ENCODE data around the gene NAALADL2. TPM values are rescaled to one million over a fixed set of nuclear protein-coding genes. Genes with fewer than 3 reads are reported as not detected.

Gene NAALADL2
- total RNA-seq, 4 donors from 2014 or later = 0.85 to 6.3 (median 1.6) TPM

DNA sequence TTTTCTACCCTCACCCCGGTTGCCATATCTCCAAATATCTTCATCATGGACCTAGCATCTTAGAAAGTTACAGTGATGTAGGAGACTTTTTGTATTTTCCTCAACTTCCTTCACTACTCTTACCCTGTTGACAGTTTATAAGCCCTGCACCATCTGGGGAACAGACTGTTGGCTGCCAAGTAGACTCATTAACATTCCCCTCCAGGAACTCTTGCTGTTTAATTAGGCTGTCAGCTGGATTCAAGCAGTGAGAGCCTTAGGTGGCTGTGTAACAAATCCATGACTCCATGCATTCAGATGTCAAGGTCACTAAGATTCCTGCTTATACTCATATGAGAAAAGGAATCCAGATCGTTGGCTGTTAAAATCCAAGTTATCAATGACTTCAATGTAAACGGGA, 198.3 kb downstream of the NAALADL2 start:
- WGBS, 2 donors = 67 to 73% methylated on average over 3 of the region's 3 CpGs
- intact Hi-C loops (cut with DNase I) = no loop called here

GRCh38 chr3:175059788-175060187, 200.7 kb downstream of the NAALADL2 start:
- 74 to 82% methylated on average over 4 of the region's 4 CpGs for WGBS, 2 donors
- H3K4me1 ChIP-seq = no peaks in the 10 kb centered on the region
- no peak for DNase-seq
- no peak overlapping the region for H3K4me3 ChIP-seq
- intact Hi-C loops (cut with DNase I) = no loop called here
- TF ChIP-seq CTCF (IDR thresholded peaks at IDR 0.05) = no peak
- no peak overlapping the region for H3K27ac ChIP-seq
- H3K9me3 ChIP-seq = peaks cover 0 to 20% (median 0%) of the 10 kb centered on the region in 3 donors
- H3K36me3 ChIP-seq = no peaks in the 10 kb centered on the region
- H3K27me3 ChIP-seq = no peaks in the 10 kb centered on the region

More for the DNA sequence above, 198.3 kb downstream of the NAALADL2 start:
- Histone ChIP-seq H3K27ac (no peak overlapping the region), H3K4me3 (no peak overlapping the region), H3K27me3 (no peaks in the 10 kb centered on the region), H3K4me1 (no peaks in the 10 kb centered on the region), H3K36me3 (no peaks in the 10 kb centered on the region), H3K9me3 (peaks cover 0 to 20% (median 0%) of the 10 kb centered on the region in 3 donors)
- no peak for DNase-seq
- no peak for TF ChIP-seq CTCF (IDR thresholded peaks at IDR 0.05)
- TF ChIP-seq POLR2A (IDR thresholded peaks at IDR 0.05) = no peak

DNA sequence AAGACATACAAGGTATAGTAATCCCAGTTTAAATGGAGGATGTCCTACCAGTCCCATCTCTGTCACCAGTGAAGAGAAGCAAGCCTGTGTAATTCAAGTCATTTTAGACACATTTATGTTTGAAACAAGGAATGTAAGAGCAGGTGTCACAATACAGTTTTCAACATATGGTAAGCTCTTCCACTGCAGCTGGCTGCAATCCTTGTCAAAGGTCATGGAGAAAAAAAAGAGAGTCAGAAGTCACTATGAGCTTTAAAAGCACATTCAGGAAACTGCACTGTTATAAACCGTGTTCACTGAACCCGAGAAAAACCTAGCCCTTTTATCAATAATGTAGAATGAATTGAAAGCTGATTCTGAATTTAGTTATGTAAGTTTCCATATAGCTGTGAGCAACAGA, 206.4 kb downstream of the NAALADL2 start:
- no peaks in the 10 kb centered on the region for H3K9me3 ChIP-seq
- DNase-seq = no peak
- TF ChIP-seq POLR2A (IDR thresholded peaks at IDR 0.05) = no peak
- no peak for TF ChIP-seq CTCF (IDR thresholded peaks at IDR 0.05)
- no peaks in the 10 kb centered on the region for H3K4me1 ChIP-seq
- H3K36me3 ChIP-seq = no peaks in the 10 kb centered on the region
- intact Hi-C loops (cut with DNase I) = no loop called here
- 64 to 86% methylated on average over 2 of the region's 2 CpGs for WGBS, 2 donors
- no peak overlapping the region for H3K4me3 ChIP-seq
- H3K27ac ChIP-seq = no peak overlapping the region
- H3K27me3 ChIP-seq = no peaks in the 10 kb centered on the region

DNA sequence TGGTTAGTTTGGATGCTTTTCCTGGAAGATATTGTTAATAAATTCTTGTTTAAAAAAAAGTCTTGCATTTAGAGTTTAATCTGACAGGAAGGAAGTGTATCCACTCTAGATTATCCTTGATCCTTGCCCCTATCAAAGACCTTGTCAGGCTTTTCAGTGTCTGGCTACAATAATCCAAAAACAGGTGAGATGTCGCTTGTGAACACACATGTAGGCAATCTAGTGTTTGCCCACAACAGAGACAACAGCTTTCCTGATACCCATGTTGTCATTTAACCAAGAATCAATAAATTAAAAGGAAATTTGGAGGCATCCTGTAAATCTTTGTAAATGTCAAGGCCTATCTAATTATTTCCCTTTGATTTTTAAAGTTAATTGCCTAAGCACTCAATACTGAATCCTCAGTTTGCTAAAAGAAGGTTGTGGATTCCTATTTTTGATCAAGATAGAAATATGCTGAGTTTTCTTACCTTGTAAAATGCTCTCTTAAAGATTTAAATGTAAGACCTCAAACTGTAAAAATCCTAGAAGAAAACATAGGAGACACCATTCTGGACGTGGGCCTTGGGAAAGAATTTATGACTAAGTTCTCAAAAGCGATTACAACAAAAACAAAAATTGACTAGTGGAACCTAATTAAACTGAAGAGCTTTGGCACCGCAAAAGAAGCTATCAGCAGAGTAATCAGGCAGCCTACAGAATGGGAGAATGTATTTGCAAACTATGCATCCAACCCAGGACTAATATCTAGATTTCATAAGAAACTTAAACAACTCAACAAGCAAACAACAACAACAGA, 207.7 kb downstream of the NAALADL2 start:
- 81 to 87% methylated on average over 4 of the region's 4 CpGs for WGBS, 2 donors
- Histone ChIP-seq H3K4me1 (no peaks in the 10 kb centered on the region), H3K27me3 (no peaks in the 10 kb centered on the region), H3K4me3 (no peak overlapping the region), H3K27ac (no peak overlapping the region), H3K36me3 (no peaks in the 10 kb centered on the region), H3K9me3 (no peaks in the 10 kb centered on the region)
- intact Hi-C loops (cut with DNase I) = no loop called here
- no peak for DNase-seq
- no peak for TF ChIP-seq CTCF (IDR thresholded peaks at IDR 0.05)
- no peak for TF ChIP-seq POLR2A (IDR thresholded peaks at IDR 0.05)

DNA sequence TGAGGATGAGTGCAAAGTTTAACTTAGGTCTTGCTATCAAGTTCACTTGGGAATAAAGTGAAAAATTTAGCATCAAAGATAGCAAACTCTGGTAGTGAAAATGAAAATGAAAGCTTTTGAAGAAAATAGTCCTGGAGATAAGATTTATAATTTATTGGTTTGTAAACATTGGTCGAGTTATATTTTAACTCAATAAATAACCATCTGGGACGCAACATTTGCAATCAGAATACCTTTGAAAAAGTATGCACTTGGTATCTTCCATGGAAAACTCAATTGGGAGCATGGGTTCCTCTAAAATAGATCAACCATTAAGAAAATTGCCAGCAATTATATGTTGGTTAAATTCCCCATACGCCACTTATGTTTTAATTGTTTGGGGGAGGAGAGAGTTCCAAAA, 209.5 kb downstream of the NAALADL2 start:
- Histone ChIP-seq H3K4me3 (no peak overlapping the region), H3K9me3 (no peaks in the 10 kb centered on the region), H3K4me1 (no peaks in the 10 kb centered on the region), H3K27me3 (no peaks in the 10 kb centered on the region), H3K36me3 (no peaks in the 10 kb centered on the region), H3K27ac (no peak overlapping the region)
- DNase-seq = no peak
- intact Hi-C loops (cut with DNase I) = no loop called here
- no peak for TF ChIP-seq CTCF (IDR thresholded peaks at IDR 0.05)
- TF ChIP-seq POLR2A (IDR thresholded peaks at IDR 0.05) = no peak
- WGBS, 2 donors = 87 to 90% methylated on average over 3 of the region's 3 CpGs
